ENCODE measurements around the gene UBC.
"Not testable (repeated sequence)": the region's sequence is repeated elsewhere in the genome, so short reads cannot be mapped to it uniquely, and the experiment has no call there.

Gene UBC

GRCh38 chr12:124893792-124894516 is 20.5 kb downstream of the UBC start:
- TF ChIP-seq CTCF (IDR thresholded peaks at IDR 0.05; ENCODE audit: control insufficient read depth, extremely low read depth, insufficient read depth): no peak
- no peak overlapping the region for H3K4me3 ChIP-seq (ENCODE audit: low read depth, low read length)
- DNase-seq (ENCODE audit: low read depth): no peak

- no peak for TF ChIP-seq CTCF (IDR thresholded peaks at IDR 0.05; ENCODE audit: control insufficient read depth, extremely low read depth, insufficient read depth)
- DNase-seq (ENCODE audit: low read depth): no peak
- H3K4me3 ChIP-seq (ENCODE audit: low read depth, low read length): no peak overlapping the region
Measured at GRCh38 chr12:124888260-124888659, 26.2 kb downstream of the UBC start.

- H3K4me3 ChIP-seq (ENCODE audit: low read depth, low read length); DNase-seq (ENCODE audit: low read depth): not testable (repeated sequence)
Measured at GRCh38 chr12:124887766-124888165, 26.7 kb downstream of the UBC start.

DNA sequence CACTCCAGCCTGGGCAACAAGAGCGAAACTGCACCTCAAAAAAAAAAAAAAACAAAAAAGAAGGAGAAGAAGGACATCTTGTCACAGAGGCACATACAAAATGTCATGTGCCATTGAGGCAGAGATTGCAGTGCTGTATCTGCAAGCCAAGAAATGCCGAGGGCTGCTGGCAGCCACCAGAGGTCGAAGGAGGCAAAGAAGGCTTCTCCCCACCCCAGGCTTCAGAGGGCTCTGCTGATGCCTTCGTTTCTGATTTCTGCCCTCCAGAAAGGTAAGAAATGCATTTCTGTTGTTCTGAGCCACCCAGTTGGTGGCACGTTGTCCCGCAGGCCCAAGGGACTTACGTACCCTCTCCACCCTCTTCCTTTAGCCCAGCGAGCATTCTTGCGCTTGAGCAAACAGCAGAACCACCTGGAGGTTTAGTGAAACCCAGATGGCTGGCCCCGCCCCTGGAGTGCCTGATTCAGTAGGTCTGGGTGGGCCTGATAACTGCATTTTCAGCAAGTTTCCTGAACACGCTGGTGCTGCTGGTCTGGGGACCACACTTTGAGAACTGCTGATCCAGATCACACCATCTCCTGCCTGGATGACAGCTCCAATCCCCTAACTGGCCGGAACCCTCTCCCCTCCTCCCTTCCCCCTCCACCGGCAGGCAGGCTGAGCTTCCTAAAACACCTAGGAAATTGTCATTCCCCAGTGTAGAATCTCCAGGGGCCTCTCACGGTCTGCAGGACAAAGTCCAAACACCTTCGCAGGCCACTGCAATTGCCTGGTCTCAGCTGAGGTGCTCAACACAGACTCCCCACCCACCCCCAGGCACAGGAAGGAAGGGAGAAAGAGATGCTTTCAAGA is 29.6 kb downstream of the UBC start:
- no peak for TF ChIP-seq CTCF (IDR thresholded peaks at IDR 0.05; ENCODE audit: control insufficient read depth, extremely low read depth, insufficient read depth)
- H3K4me3 ChIP-seq (ENCODE audit: low read depth, low read length): no peak overlapping the region
- DNase-seq (ENCODE audit: low read depth): no peak

GRCh38 chr12:124883263-124884130 is 31.0 kb downstream of the UBC start:
- no peak for TF ChIP-seq CTCF (IDR thresholded peaks at IDR 0.05; ENCODE audit: control insufficient read depth, extremely low read depth, insufficient read depth)
- no peak for DNase-seq (ENCODE audit: low read depth)
- no peak overlapping the region for H3K4me3 ChIP-seq (ENCODE audit: low read depth, low read length)

GRCh38 chr12:124881123-124881522 is 33.3 kb downstream of the UBC start:
- H3K4me3 ChIP-seq (ENCODE audit: low read depth, low read length): no peak overlapping the region
- no peak for DNase-seq (ENCODE audit: low read depth)

GRCh38 chr12:124880335-124880734 is 34.1 kb downstream of the UBC start:
- not testable (repeated sequence) for DNase-seq (ENCODE audit: low read depth); H3K4me3 ChIP-seq (ENCODE audit: low read depth, low read length)

More at GRCh38 chr12:124881123-124881522, 33.3 kb downstream of the UBC start:
- TF ChIP-seq CTCF (IDR thresholded peaks at IDR 0.05; ENCODE audit: control insufficient read depth, extremely low read depth, insufficient read depth): no peak

Measured in LNCaP clone FGC (cell line).